Measurements from ENCODE around the gene UBE2F. TPM values are rescaled to one million over a fixed set of nuclear protein-coding genes. Genes with fewer than 3 reads are reported as not detected.

UBE2F gene
- total RNA-seq, 1 donor = 49.8 TPM

GRCh38 chr2:238039985-238040384 is 73.2 kb downstream of the UBE2F start:
- no peak for TF ChIP-seq CTCF (IDR thresholded peaks at IDR 0.05; ENCODE audit: insufficient read depth, low read length)
- no peak overlapping the region for H3K4me3 ChIP-seq (ENCODE audit: low read depth, low read length)
- no peak for DNase-seq (ENCODE audit: low read depth)

- DNase-seq (ENCODE audit: low read depth) = no peak
- TF ChIP-seq CTCF (IDR thresholded peaks at IDR 0.05; ENCODE audit: insufficient read depth, low read length) = no peak
- no peak overlapping the region for H3K4me3 ChIP-seq (ENCODE audit: low read depth, low read length)
Observed at GRCh38 chr2:238040918-238041317, 74.1 kb downstream of the UBE2F start.

GRCh38 chr2:238042090-238042489 is 75.3 kb downstream of the UBE2F start:
- no peak overlapping the region for H3K4me3 ChIP-seq (ENCODE audit: low read depth, low read length)
- TF ChIP-seq CTCF (IDR thresholded peaks at IDR 0.05; ENCODE audit: insufficient read depth, low read length) = no peak
- no peak for DNase-seq (ENCODE audit: low read depth)

- DNase-seq (ENCODE audit: low read depth) = no peak
- no peak for TF ChIP-seq CTCF (IDR thresholded peaks at IDR 0.05; ENCODE audit: insufficient read depth, low read length)
- H3K4me3 ChIP-seq (ENCODE audit: low read depth, low read length) = no peak overlapping the region
Observed at GRCh38 chr2:238042849-238043584, 76.2 kb downstream of the UBE2F start.

- no peak overlapping the region for H3K4me3 ChIP-seq (ENCODE audit: low read depth, low read length)
- DNase-seq (ENCODE audit: low read depth) = no peak
- no peak for TF ChIP-seq CTCF (IDR thresholded peaks at IDR 0.05; ENCODE audit: insufficient read depth, low read length)
Observed at GRCh38 chr2:238043851-238044250, 77.0 kb downstream of the UBE2F start.

GRCh38 chr2:238045575-238045974 is 78.8 kb downstream of the UBE2F start:
- DNase-seq (ENCODE audit: low read depth) = no peak
- H3K4me3 ChIP-seq (ENCODE audit: low read depth, low read length) = no peak overlapping the region
- TF ChIP-seq CTCF (IDR thresholded peaks at IDR 0.05; ENCODE audit: insufficient read depth, low read length) = no peak
